ENCODE data around the gene NDUFS8.

NDUFS8 gene

GRCh38 chr11:68053981-68054812 is 23.7 kb downstream of the NDUFS8 start:
- Mint-ChIP-seq H3K27me3 (ENCODE audit: low read depth) (no peaks in the 10 kb centered on the region), H3K27ac (peak overlapping the region; percentile 15), H3K4me1 (ENCODE audit: low read depth) (no peaks in the 10 kb centered on the region), H3K36me3 (ENCODE audit: low read depth) (peaks cover 13% of the 10 kb centered on the region), H3K9me3 (no peaks in the 10 kb centered on the region), H3K4me3 (no peak overlapping the region)

- peaks cover 3% of the 10 kb centered on the region for H3K4me1 Mint-ChIP-seq (ENCODE audit: low read depth)
- no peak overlapping the region for H3K27ac Mint-ChIP-seq
- H3K27me3 Mint-ChIP-seq (ENCODE audit: low read depth), result no peaks in the 10 kb centered on the region
- no peak overlapping the region for H3K4me3 Mint-ChIP-seq
- H3K36me3 Mint-ChIP-seq (ENCODE audit: low read depth), result peaks cover 13% of the 10 kb centered on the region
- H3K9me3 Mint-ChIP-seq, result no peaks in the 10 kb centered on the region
These were observed 26.1 kb downstream of the NDUFS8 start for GRCh38 chr11:68056317-68057285.

GRCh38 chr11:68057807-68058206 is 27.3 kb downstream of the NDUFS8 start:
- Mint-ChIP-seq H3K4me1 (ENCODE audit: low read depth) (peaks cover 3% of the 10 kb centered on the region), H3K27ac (no peak overlapping the region), H3K4me3 (no peak overlapping the region), H3K27me3 (ENCODE audit: low read depth) (no peaks in the 10 kb centered on the region), H3K9me3 (no peaks in the 10 kb centered on the region), H3K36me3 (ENCODE audit: low read depth) (peaks cover 6% of the 10 kb centered on the region)

- Mint-ChIP-seq H3K36me3 (ENCODE audit: low read depth) (peaks cover 6% of the 10 kb centered on the region), H3K27me3 (ENCODE audit: low read depth) (no peaks in the 10 kb centered on the region), H3K4me1 (ENCODE audit: low read depth) (peaks cover 3% of the 10 kb centered on the region)
These were observed 31.0 kb downstream of the NDUFS8 start for GRCh38 chr11:68061508-68061907.

GRCh38 chr11:68064926-68065325 is 34.4 kb downstream of the NDUFS8 start:
- Mint-ChIP-seq H3K27me3 (ENCODE audit: low read depth) (no peaks in the 10 kb centered on the region), H3K36me3 (ENCODE audit: low read depth) (peaks cover 8% of the 10 kb centered on the region), H3K4me3 (no peak overlapping the region), H3K4me1 (ENCODE audit: low read depth) (peaks cover 3% of the 10 kb centered on the region), H3K9me3 (no peaks in the 10 kb centered on the region), H3K27ac (no peak overlapping the region)

More at GRCh38 chr11:68061508-68061907, 31.0 kb downstream of the NDUFS8 start:
- no peak overlapping the region for H3K4me3 Mint-ChIP-seq
- H3K27ac Mint-ChIP-seq, result no peak overlapping the region
- H3K9me3 Mint-ChIP-seq, result no peaks in the 10 kb centered on the region

- no peak overlapping the region for H3K27ac Mint-ChIP-seq
- H3K4me1 Mint-ChIP-seq (ENCODE audit: low read depth), result no peaks in the 10 kb centered on the region
- H3K9me3 Mint-ChIP-seq, result no peaks in the 10 kb centered on the region
- no peak overlapping the region for H3K4me3 Mint-ChIP-seq
- peaks cover 4% of the 10 kb centered on the region for H3K36me3 Mint-ChIP-seq (ENCODE audit: low read depth)
- H3K27me3 Mint-ChIP-seq (ENCODE audit: low read depth), result no peaks in the 10 kb centered on the region
These were observed 35.4 kb downstream of the NDUFS8 start for GRCh38 chr11:68065841-68066240.

GRCh38 chr11:68066742-68067141 is 36.3 kb downstream of the NDUFS8 start:
- H3K4me1 Mint-ChIP-seq (ENCODE audit: low read depth), result no peaks in the 10 kb centered on the region
- H3K9me3 Mint-ChIP-seq, result no peaks in the 10 kb centered on the region
- peaks cover 4% of the 10 kb centered on the region for H3K36me3 Mint-ChIP-seq (ENCODE audit: low read depth)
- H3K27me3 Mint-ChIP-seq (ENCODE audit: low read depth), result no peaks in the 10 kb centered on the region
- no peak overlapping the region for H3K4me3 Mint-ChIP-seq
- no peak overlapping the region for H3K27ac Mint-ChIP-seq

- H3K27me3 Mint-ChIP-seq (ENCODE audit: low read depth), result no peaks in the 10 kb centered on the region
- no peak overlapping the region for H3K4me3 Mint-ChIP-seq
- H3K9me3 Mint-ChIP-seq, result no peaks in the 10 kb centered on the region
- H3K4me1 Mint-ChIP-seq (ENCODE audit: low read depth), result no peaks in the 10 kb centered on the region
- H3K27ac Mint-ChIP-seq, result no peak overlapping the region
- H3K36me3 Mint-ChIP-seq (ENCODE audit: low read depth), result peaks cover 4% of the 10 kb centered on the region
These were observed 37.5 kb downstream of the NDUFS8 start for GRCh38 chr11:68067991-68068390.

GRCh38 chr11:68071281-68072048 is 41.0 kb downstream of the NDUFS8 start:
- Mint-ChIP-seq H3K27ac (no peak overlapping the region), H3K4me1 (ENCODE audit: low read depth) (no peaks in the 10 kb centered on the region), H3K4me3 (no peak overlapping the region), H3K36me3 (ENCODE audit: low read depth) (peaks cover 2% of the 10 kb centered on the region), H3K9me3 (no peaks in the 10 kb centered on the region), H3K27me3 (ENCODE audit: low read depth) (no peaks in the 10 kb centered on the region)

- H3K9me3 Mint-ChIP-seq, result no peaks in the 10 kb centered on the region
- H3K36me3 Mint-ChIP-seq (ENCODE audit: low read depth), result peaks cover under 1% of the 10 kb centered on the region
- no peaks in the 10 kb centered on the region for H3K4me1 Mint-ChIP-seq (ENCODE audit: low read depth)
- no peak overlapping the region for H3K4me3 Mint-ChIP-seq
- H3K27ac Mint-ChIP-seq, result no peak overlapping the region
- no peaks in the 10 kb centered on the region for H3K27me3 Mint-ChIP-seq (ENCODE audit: low read depth)
These were observed 44.3 kb downstream of the NDUFS8 start for GRCh38 chr11:68074584-68075352.

GRCh38 chr11:68076371-68077042 is 46.0 kb downstream of the NDUFS8 start:
- H3K27ac Mint-ChIP-seq, result no peak overlapping the region
- no peaks in the 10 kb centered on the region for H3K9me3 Mint-ChIP-seq
- no peaks in the 10 kb centered on the region for H3K4me1 Mint-ChIP-seq (ENCODE audit: low read depth)
- no peaks in the 10 kb centered on the region for H3K36me3 Mint-ChIP-seq (ENCODE audit: low read depth)
- H3K4me3 Mint-ChIP-seq, result no peak overlapping the region
- H3K27me3 Mint-ChIP-seq (ENCODE audit: low read depth), result no peaks in the 10 kb centered on the region

- Mint-ChIP-seq H3K4me3 (no peak overlapping the region), H3K27me3 (ENCODE audit: low read depth) (no peaks in the 10 kb centered on the region), H3K4me1 (ENCODE audit: low read depth) (no peaks in the 10 kb centered on the region), H3K36me3 (ENCODE audit: low read depth) (no peaks in the 10 kb centered on the region), H3K9me3 (no peaks in the 10 kb centered on the region), H3K27ac (no peak overlapping the region)
These were observed 47.4 kb downstream of the NDUFS8 start for GRCh38 chr11:68077617-68078582.
